ENCODE measurements around the gene C1orf115.

- TF ChIP-seq CTCF (IDR thresholded peaks at IDR 0.05) (peak; percentile 49 to 58 (median 54)), POLR2A (IDR thresholded peaks at IDR 0.05) (no peak)
These were observed 10.0 kb upstream of the C1orf115 start for GRCh38 chr1:220680085-220680687.
